LNCaP clone FGC (cell line): ENCODE results near the gene DNAH6.

Experiments used
- DNase-seq: peaks from one replicate; pipeline ENCODE4 v3.0.0-alpha.2; 2011; ENCODE audit warnings: low read depth
- H3K4me3 ChIP-seq: 2 replicates; pipeline ENCODE4 v1.5.1; 2011; ENCODE audit warnings: mild to moderate bottlenecking, low read depth, low read length, control low read depth
- CTCF ChIP-seq: IDR thresholded peaks from 2 replicates; pipeline ENCODE4 v1.5.1; 2012; ENCODE audit warnings: mild to moderate bottlenecking; ENCODE audit not compliant: control insufficient read depth, insufficient read depth; ENCODE audit errors: extremely low read depth

Gene DNAH6

GRCh38 chr2:84687498-84688149 is 171.3 kb downstream of the DNAH6 start:
- no peak overlapping the region for H3K4me3 ChIP-seq
- no peak for DNase-seq
- TF ChIP-seq CTCF = no peak

GRCh38 chr2:84690225-84690624 is 173.9 kb downstream of the DNAH6 start:
- DNase-seq = no peak
- no peak overlapping the region for H3K4me3 ChIP-seq
- no peak for TF ChIP-seq CTCF

GRCh38 chr2:84694088-84694622 is 177.9 kb downstream of the DNAH6 start:
- DNase-seq = no peak
- H3K4me3 ChIP-seq = no peak overlapping the region
- TF ChIP-seq CTCF = no peak

GRCh38 chr2:84697895-84698294 is 181.6 kb downstream of the DNAH6 start:
- H3K4me3 ChIP-seq = no peak overlapping the region
- no peak for TF ChIP-seq CTCF
- DNase-seq = no peak

- no peak for DNase-seq
- no peak overlapping the region for H3K4me3 ChIP-seq
- TF ChIP-seq CTCF = no peak
Observed at GRCh38 chr2:84700006-84700405, 183.7 kb downstream of the DNAH6 start.

- H3K4me3 ChIP-seq = no peak overlapping the region
- TF ChIP-seq CTCF = no peak
- DNase-seq = no peak
Observed at GRCh38 chr2:84701880-84702279, 185.6 kb downstream of the DNAH6 start.

GRCh38 chr2:84702941-84703340 is 186.6 kb downstream of the DNAH6 start:
- TF ChIP-seq CTCF = no peak

More at GRCh38 chr2:84702941-84703340, 186.6 kb downstream of the DNAH6 start:
- no peak overlapping the region for H3K4me3 ChIP-seq
- no peak for DNase-seq
